RPMI8226 (cell line): Measurements from ENCODE around the gene FBXO22.
"Not testable (repeated sequence)": the region's sequence is repeated elsewhere in the genome, so short reads cannot be mapped to it uniquely, and the experiment has no call there.

Source experiments
- DNase-seq: peaks from one replicate; pipeline ENCODE4 v3.0.0-alpha.2; 2015

The FBXO22 gene

DNA sequence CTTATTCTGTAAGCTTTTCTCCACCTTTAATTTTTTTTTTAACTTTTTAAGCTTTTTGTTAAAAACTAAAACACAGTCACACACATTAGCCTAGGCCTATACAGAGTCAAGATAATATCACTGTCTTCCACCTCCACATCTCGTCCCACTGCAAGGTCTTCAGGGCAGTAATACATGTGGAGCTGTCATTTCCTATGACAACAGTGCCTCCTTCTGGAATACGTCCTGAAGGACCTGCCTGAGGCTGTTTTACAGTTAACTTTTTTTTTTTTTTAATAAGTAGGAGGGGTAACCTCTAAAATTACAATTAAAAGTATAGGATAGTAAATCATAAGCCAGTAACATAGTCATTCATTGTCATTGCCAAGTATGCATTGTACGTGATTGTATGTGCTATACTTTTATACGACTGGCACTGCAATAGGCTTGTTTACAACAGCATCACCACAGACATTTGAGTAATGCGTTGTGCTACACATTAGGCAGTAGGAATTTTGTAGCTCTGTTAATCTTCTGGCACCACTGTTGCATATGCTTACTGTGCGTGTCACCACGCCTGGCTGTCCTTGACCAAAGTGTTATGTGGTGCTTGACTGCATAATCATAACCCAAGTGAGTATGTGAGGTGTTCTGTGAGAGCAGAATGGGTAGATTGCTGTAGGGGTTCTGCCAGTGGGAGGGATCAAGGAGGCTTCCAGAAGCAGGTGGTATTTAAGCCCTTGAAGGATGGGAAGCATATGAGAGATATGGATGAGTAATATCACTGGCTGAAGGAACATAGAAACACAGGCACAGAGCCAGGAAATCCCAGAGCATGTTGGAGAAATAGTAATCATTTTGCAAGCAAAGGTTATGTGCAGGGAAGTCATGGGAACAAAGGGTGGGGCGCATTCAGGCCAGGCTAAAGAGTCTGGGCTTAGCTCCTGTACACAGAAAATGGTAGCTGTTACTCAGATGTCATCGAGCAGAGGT lies 18.3 kb downstream of the FBXO22 start:
- DNase-seq: peak; percentile 56

DNA sequence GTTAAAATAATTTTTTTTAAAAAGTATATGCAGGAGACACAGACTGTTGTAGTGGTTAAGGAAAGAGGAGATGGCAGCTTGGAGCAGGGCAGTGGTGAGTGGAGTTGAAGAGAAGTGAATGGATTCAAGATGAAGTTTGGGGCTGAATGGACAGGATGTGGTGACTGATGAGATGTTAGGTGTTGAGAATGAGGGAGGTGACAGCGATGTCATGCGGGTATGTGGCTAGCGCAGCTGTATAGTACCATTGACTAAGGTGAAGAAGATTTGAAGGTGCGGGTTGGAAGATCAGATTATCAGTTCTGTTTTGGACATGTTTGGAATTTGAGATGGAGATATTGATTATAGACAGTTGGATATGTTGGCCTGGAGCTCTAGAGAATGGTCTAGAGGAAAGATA lies 20.1 kb downstream of the FBXO22 start:
- DNase-seq: no peak

- DNase-seq: no peak
Measured at GRCh38 chr15:75924576-75924975, 20.9 kb downstream of the FBXO22 start.

DNA sequence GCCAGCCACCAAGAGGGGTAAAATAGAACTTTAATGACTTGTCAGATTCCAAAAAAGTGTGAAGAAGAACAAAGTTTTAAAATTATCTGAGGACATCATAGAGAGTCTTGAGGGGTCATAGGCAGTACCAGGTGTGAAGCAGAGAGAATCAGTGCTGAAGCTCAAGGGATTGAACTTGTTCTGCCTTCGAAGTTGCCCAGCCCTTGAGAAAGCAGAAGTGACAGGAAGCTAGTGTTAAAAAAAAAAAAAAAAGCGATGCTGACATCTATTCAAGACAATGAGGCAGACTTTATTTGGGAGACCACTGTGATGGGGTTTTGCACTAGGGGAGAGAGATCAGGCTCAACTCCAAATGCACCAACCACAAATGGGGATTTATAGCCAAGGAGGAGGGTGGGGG lies 21.8 kb downstream of the FBXO22 start:
- no peak for DNase-seq

GRCh38 chr15:75926931-75927330 lies 23.3 kb downstream of the FBXO22 start:
- no peak for DNase-seq

- DNase-seq: no peak
Measured at GRCh38 chr15:75927601-75928000, 23.9 kb downstream of the FBXO22 start.

- DNase-seq: peak; percentile 73
Measured at GRCh38 chr15:75928680-75929608, 25.3 kb downstream of the FBXO22 start.

GRCh38 chr15:75929799-75930565 lies 26.3 kb downstream of the FBXO22 start:
- peak; percentile 69 for DNase-seq

DNA sequence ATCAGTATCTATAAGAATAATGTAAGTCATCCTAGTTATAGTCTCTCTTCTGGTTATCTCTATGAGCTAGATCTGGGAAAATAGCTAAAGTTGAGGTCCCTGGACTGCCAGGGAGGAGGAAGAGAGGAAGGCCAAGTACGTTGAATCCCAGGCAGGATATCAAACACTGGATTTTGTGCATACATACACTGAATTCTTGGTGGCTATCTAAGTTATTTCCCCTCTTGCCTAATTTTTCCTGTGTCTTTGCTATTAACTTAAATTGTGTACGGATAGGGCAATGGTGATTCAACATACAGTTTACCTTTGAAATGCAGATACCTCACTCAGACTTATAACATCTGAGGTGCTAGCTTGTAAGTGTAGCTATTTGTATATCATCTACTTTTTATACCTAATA lies 27.2 kb downstream of the FBXO22 start:
- no peak for DNase-seq

- no peak for DNase-seq
Measured at GRCh38 chr15:75942464-75942863, 38.8 kb downstream of the FBXO22 start.

DNA sequence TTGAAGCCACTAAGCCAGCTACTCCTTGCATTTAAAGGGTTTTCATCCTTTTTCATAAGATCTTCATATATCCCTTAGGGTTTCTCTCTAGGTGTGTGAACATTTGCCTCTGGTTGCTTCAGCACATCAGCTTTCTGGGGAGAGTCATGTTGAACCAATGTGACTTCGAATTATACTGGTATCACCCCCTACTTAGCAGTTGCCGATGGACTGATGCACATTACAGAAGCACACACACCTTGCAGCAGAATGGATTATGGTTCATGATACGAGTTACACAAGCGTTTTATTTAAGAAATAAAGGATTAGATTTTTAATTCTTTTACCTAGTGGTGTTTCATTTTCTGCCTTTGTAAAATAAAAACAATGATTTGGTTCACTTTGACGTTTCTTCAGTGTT lies 39.6 kb downstream of the FBXO22 start:
- no peak for DNase-seq

DNA sequence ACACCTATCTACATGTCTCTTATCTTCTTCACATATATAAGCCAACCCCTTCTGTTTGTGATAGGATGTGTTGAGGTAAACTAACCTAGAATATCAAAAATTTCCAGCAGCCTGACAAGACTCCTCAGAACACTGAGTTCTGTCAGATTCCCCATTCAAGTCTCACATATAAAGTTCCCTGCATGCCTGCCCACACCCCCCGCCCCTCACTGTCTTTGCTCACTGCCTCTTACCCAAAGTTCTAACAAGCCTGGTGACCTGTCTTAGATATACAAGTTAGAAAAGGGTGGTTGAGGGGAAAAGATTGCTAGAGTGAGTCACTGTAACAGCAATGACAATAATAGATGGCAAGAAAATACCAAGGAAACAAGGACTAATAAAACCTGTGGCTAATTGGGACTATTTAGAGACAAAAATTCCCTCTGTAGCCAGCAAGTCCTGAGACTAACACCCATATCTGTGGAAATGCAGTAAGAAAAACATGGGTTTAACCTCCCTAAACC lies 40.1 kb downstream of the FBXO22 start:
- DNase-seq: no peak

DNA sequence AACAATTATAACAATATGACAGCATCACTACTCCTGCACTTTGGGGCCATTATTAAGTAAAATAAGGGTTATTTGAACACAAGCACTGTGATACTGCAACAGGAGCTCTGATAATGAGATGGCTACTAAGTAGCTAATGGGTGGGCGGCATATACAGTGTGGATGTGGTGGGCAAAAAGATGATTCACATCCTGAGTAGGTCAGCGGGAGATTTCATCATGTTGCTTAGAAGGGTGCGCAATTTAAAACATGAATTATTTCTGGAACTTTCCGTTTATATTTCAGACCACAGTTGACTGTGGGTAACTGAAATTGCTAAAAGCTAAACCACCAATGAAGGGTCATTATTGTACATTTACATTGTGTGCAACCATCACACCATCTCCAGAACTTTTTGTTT lies 42.3 kb downstream of the FBXO22 start:
- DNase-seq: no peak

- no peak for DNase-seq
Measured at GRCh38 chr15:75947092-75947491, 43.4 kb downstream of the FBXO22 start.

DNA sequence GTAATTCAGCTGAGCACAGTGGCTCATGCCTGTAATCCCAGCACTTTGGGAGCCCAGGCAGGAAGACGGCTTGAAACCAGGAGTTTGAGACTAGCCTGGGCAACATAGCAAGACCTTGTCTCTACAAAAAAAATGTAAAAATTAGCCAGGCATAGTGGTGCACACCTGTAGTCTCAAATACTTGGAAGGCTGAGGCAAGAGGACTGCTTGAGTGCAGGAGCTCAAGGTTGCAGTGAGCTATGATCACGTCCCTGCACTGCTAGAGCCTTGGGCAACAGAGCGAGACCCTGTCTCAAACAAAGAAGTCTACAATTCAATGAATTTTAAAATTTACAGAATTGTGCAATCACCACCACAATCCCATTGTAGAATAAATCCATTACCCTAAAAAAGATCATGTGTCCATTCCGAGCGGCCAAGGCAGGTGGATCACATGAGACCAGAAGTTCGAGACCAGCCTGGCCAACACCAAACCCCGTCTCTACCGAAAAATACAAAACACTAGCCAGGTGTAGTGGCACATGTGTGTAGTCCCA lies 45.2 kb downstream of the FBXO22 start:
- no peak for DNase-seq

- no peak for DNase-seq
Measured at GRCh38 chr15:75952525-75952924, 48.8 kb downstream of the FBXO22 start.

GRCh38 chr15:75955720-75956119 lies 52.0 kb downstream of the FBXO22 start:
- no peak for DNase-seq

DNA sequence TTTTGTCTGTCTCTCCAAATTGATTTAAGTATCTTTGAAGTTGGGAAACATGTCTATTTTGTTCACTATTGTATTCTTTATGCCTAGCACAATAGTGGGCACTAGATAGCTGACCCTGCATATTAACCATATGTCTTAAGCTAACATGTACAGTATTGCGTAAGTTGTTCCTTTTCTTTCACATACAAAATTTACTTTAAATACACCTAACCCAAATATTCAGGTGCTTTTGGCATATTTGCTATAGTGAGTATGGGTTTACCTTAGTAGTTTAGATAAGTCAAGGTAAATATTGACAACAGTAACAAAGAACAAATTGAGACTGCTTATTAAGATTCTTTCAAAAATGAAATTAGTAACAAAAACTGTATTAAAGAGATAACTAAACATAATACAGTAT lies 57.7 kb downstream of the FBXO22 start:
- DNase-seq: no peak

DNA sequence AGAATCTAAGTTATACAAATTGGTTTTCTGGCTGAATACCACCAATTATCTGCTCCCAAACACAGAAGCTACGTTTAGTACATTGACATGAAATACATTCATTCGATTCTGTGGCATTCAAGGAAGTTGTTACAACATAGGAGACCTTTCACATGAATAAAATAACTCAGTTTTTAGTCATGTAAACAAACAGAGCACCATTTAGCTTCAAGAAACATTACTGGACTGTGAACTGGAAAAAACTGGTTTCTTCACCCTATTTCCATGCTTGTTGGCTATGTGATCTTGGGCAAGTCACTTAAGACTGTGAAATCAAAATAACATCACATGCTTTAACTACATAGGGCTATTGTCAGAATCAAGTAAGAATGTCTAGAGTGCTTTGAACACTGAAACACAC lies 62.4 kb downstream of the FBXO22 start:
- no peak for DNase-seq

DNA sequence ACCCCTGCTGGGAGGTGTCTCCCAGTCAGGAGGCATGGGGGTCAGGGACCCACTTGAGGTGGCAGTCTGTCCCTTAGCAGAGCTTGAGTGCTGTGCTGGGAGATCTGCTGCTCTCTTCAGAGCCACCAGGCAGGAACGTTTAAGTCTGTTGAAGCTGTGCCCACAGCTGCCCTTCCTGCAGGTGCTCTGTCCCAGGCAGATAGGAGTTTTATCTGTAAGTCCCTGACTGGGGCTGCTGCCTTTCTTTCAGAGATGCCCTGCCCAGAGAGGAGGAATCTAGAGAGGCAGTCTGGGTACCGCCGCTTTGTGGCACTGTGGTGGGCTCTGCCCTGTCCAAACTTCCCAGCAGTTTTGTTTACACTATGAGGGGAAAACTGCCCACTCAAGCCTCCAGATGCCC lies 73.1 kb downstream of the FBXO22 start:
- DNase-seq: not testable (repeated sequence)

DNA sequence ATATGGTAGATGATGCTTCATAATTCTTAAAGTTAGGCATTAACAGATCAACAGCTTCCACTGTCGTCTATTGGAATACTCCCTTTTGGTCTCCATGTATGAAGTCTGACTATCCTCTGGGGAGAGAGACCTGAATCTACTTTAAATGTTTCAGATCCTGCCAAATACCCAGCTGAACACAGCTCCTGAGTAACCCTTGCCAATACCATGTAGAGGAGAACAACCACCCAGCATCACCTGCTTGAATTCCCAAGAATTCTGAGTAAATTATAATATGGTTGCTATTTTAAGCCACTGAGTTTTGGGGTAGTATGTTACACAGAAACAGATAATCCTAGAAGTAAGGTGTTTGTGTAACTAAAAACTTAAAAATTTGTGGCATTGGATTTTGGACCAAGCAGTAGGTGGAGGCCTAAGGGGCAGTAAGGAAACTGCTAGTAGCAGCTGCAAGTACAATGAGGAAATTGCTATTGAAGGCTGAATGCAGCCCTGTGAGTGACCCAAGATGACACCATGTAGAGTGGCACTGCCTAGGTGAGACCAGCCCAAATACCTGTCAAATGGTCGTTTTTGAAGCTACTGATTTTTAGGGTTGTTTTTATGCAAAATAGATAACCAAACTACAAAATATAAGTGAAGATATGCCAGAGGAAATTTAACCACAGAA lies 77.6 kb downstream of the FBXO22 start:
- no peak for DNase-seq

GRCh38 chr15:75982468-75982867 lies 78.8 kb downstream of the FBXO22 start:
- DNase-seq: no peak
